Umbilical cord (tissue), 2 donors: Measurements from ENCODE around the gene STEAP1B. TPM values are rescaled to one million over a fixed set of nuclear protein-coding genes. Genes with fewer than 3 reads are reported as not detected.
"Not testable (repeated sequence)": the region's sequence is repeated elsewhere in the genome, so short reads cannot be mapped to it uniquely, and the experiment has no call there.

Experiments
- DNase-seq: peaks from one replicate; pipeline ENCODE4 v3.0.0-alpha.2; 2015; ENCODE audit warnings: low spot score
- total RNA-seq: library from RNA; depleted of rRNA; stranded (reverse); fragments of >200 nt; gene quantifications from one replicate; pipeline ENCODE4 v1.2.3, GENCODE V29; 2014; ENCODE audit warnings: low replicate concordance; ENCODE audit not compliant: insufficient read depth

STEAP1B gene
- total RNA-seq, 1 donor from 2014 or later = 12.3 TPM

DNA sequence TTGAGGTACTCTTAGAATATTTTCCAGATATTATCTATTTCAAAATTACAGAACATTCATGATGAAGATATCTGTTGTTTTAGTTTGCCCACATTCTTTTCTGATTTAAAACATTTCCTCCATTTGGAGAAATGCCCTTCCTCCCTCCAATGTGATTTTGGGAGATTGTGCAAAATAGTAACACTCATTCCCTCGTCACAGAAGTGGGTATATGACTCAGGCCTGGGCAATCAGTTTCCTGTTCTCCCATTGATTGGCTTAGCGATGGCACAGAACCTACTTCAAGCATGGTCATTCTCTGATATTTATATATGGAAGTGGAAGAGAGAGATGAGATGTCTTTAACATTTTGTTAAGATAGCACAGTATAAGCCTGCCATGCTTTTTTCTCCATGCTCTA lies 3.1 kb downstream of the STEAP1B start:
- DNase-seq = not testable (repeated sequence)

DNA sequence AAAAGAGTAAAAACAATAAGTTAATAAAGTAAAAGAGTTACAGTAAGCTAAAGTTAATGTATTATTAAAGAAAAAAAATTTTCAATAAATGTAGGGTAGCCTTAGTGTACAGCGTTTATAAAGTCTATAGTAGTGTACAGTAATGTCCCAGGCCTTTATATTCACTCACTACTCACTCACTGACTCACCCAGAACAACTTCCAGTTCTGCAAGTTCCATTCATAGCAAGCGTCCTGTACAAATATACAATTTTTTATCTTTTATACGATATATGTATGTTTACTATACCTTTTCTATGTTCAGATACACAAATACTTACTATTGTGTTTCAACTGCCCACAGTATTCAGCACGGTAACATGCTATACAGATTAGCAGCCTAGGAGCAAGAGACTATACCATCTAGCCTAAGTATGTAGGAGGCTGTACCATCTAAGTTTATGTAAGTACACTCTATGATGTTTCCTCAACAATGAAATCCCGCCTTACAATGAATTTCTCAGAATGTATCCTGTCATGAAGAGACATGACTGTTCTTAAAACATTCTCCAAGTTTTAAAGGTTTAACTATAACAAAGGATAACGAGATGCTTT lies 3.6 kb downstream of the STEAP1B start:
- not testable (repeated sequence) for DNase-seq

DNA sequence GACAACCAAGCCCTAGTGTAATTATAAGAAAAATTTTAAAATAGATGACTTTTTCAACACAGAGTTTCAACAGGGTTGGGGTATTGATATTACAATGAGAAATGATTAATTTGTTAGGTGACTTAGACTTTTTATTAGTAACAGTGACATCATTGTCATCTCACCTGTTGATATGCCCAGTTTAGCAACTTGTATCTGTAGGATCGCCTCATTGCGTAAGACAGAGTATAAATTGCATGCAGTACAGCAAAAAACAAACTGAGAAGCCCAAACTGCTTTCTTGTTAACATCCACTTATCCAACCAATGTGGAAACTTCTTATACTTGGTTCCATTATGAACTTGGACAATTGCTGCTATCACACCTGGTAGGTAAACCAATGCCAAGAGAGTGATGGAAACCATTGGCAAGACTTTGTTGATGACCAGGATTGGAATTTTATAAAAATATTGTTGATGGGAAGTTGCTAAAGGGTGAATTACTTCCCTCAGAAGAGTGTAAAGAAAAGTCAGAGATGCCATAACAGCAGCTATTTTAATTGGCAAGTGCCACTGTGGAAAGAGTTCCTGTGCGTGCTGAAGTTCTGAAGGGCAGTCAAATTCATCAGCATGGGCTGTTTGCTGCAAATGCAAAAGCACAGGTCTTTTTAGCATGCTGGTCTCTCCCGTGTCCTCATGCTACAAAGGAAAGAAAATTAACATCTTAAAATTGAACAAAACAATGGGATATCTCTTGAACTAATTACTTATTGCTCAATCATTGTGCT lies 6.6 kb downstream of the STEAP1B start:
- not testable (repeated sequence) for DNase-seq

DNA sequence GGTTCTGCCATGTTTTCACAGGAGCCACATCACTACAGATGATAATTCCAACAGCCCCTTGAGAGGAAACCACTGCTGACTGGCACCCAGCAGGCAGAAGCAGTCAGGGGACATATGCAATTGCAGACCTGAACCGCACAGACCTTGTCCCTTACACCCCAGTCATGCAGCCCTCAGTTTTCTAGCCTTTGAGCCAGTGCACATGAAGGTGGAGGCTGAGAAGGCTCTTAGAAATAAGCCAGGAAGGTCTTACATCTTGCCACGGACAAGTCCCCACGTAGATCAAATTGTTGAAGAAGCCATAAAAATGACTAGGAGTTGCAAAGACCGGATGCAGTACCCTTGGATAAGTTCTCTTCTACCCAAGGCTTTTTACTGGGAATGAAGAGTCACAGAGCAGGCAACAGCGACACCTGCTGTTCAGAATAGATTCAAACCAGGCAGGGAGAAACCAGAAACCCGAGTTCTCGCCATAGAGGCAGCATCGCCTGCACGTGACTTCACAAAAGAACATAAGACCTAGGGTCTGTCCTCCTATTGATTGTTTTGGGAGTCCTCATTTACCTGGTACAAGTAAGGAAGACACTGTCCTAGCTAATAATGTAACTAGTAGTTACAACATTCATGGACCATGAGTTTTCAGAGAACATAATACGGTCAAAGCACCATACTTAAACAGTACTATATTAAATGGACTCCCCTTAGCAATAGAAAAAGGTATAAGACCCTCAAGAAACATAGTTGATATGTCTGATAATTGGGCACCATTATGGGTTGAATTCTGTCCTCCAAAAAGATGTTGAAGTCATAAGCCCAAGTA lies 11.1 kb downstream of the STEAP1B start:
- peak; percentile 84 for DNase-seq

DNA sequence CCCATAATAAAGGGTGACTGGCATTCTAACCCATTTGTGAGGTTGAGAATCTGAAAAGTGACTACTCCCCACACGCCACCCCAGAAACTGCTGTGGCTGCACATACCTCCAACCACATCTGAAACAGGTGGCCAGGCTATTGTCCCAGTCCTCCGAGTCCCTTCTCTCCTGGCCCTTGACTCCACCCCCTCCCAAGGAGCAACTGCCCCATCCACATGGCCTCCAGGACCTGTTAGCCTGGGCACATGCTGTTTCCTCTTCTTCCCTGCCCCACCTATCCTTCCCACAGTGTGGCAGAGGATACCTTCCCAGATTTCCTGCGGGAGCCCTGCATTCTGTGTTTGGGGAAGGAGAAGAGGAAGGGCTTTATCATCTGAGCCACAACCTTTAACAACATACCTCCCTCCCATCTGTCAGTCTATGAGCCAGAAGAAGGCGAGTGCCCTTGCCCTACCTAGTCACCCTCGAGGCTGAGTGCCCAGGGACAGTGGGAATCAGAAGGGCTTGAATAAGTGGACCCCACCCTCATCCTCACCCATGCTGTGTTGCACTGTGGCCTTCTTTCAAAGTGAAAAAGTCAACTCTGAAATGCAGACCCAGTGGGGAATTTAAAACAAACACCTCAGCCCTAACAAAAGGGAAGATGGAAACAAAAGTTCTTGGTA lies 11.9 kb downstream of the STEAP1B start:
- no peak for DNase-seq

DNA sequence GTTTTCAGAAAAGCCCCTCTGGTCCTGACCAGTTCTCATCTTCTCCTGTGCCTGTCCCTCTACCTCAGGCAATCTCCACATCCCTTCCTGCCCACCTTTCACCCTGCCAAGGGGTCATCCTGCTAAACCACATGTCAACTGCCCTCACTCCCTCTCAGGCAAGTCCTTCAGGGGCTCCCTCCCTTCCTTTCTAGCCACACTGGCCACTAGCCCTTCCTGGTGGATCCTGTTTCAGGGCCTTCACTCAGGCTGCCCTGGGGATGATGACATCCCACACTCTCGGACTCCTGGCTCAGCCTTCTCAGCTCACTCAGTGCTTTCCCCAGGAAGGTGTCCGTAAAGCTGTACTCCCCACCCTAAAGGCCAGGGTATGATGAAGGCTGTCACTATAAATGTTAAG lies 13.4 kb downstream of the STEAP1B start:
- no peak for DNase-seq

DNA sequence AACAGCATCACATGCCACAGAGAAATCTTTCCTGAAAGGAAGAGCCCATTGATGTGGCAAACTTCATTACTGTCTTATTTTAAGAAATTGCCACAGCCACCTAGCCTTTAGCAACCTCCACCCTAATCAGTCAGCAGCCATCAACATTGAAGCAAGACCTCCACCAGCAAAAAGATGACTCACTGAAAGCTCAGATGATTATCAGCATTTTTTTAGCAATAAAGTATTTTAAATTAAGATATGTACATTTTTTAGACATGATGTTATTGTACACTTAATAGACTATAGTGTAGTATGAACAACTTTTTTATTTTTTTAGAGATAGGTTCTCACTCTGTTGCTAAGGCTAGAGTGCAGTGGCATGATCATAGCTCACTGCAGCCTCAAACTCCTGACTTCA lies 14.8 kb downstream of the STEAP1B start:
- DNase-seq = no peak

DNA sequence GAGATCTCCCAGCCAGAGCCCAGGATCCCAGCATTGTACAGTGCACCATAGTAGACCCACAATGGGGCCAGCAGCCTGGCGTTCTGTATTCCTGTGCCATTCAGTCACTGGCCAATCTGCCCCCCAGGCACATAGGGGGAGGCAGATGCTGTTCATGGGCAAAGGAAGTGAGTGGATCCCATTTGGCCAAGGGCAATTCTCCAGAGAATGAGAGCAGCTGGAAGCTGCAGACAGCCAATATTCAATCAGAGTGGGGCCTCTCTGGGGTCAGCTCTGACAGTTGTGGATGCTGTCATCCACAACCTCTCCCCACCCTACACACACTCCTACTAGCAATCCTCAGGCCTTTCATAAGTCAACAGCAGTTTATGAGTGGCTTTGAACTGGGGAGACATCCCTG lies 17.5 kb downstream of the STEAP1B start:
- DNase-seq = no peak

DNA sequence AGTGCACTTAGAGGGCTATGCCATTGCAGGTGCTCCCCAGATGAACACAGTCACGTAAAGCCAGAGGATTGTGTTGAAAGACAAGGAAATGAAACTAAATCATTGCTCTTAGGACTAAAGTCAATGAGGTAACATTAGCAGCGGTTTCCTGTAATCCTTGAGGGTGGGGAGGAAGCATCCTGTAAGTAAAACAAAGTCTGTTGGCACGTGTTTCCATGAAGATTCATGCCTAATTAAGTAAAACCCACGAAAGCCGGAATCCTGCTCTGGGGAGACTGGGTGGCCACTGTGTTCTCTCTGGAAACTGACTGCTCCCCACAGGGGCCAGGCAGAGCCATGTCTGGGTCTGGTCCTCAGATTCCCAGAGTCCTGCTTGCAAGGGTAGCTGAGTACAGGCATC lies 18.3 kb downstream of the STEAP1B start:
- DNase-seq = no peak

DNA sequence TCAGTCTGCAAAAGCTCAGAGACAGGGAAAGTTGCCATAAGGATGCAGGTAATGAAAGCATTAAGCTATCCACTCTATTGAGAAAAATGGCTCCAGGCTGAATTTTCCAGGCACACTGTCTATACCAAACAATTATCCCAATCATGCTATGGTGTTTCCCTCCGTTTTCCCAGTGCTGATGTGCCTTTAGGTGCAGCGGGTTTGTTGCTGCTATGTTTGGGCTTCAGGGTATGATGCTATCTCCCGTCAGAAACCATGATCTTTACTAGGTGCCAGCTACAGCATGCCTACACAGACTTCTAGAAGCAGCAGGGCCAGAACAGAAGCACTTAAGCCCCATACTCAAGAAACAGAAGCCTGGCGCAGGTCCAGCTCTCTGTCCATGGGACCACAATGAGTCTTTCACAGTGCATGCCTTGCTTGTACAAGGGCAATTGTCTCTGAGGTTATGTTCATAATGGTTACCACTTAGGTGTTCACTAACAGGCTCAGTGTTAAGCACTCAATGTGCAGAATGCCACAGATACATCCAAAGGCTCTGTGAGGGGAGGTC lies 19.4 kb downstream of the STEAP1B start:
- peak; percentile 19 for DNase-seq

DNA sequence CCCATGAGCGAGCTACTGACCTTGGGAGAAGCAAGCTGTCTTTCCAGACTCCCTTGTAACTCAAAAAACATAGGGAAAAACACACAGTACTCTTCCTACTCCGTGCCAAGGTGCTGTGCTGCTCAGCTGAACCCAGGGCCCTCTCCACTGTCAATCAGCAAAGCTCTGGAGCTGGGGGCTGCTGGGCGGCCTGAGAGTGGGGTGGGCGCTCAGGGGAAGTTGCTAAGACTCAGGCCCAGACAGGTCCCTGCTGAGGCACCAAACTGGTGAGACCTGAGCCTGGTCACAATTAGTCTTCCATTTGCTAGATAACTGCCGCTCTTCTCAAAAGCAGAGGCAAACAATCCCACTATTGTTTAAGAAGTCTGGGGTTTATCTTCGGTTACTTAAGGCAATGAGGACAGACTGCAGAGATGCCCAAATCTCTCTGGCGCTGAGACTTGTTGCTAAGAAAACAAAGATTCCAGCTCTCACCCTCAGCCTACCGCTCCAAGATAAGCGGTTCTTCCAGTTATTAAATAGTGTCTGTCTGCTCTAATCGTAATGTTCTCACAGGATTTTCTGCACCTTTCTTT lies 22.0 kb downstream of the STEAP1B start:
- no peak for DNase-seq

DNA sequence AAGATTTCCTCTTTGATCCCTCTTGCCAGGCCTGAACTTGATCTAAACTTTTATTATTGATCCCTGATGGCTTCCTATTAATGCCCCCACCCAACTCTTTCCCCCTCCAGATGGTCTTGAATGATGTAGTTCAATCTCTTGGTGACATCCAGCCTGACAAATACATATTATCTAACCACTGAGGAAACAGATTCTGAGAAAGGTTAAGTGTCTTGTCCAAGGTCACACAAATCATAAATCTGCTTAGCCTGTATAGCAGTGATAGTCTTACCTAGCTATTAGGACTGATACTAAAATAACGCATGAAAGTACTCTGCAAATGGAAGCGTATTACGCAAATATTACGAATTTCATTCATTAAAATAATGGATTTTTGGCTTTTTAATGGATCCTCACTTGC lies 22.7 kb downstream of the STEAP1B start:
- no peak for DNase-seq

DNA sequence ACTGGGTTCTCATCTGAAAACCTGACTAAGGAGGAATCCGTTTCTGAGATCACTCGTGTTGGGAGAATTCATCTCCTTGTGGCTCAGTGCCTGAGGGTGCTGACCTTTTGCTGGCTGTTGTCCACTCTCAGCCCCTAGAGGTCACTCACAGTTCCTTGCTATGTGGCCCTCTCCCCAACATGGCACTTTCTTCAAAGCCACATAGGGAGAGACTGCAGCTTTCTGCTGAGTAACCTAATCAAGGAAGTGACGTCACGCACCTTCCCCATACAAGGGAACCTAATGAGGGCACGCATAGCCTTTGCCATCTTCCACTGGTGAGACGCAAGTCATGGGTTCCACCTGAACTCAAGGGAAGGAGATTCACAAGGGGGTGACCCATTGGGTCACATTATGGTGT lies 23.2 kb downstream of the STEAP1B start:
- no peak for DNase-seq

DNA sequence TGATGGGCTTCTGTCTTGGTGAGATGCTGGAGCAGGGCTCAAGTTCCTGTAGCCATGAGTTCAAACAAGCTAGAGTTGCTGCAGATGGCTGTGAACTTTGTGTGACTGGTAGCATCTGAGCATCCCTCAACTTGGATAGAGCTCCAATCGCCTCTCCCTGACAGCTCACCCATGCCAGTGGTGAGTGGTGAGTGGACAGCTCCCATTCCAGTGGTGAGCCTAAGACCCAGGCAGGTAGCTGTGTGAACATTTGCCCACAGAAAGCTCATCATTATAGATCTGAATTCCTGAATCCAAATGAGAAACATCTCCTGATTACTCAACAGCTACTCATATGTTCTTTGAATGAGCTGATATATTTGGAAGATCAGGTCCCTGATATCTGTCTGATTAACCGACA lies 25.3 kb downstream of the STEAP1B start:
- DNase-seq = no peak

DNA sequence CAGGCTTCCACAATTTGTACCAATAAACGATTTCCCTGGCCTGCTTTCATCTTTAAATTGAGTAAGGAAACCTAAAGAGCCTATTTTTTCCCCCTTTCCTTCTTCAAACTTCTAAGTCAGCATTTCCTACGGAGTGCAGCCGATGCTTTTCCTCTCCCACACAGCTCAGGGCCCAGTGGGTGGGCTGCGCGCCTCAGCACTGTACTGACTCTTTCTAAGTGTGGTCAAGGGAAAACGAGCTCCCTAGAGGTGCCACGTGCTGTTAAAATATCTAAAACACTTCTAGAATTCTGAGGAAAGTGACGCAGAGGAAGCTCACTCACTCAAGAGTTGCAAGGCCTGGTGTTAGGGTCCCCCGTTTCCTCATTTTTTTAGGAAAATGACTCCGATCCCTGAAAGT lies 29.0 kb downstream of the STEAP1B start:
- DNase-seq = no peak

DNA sequence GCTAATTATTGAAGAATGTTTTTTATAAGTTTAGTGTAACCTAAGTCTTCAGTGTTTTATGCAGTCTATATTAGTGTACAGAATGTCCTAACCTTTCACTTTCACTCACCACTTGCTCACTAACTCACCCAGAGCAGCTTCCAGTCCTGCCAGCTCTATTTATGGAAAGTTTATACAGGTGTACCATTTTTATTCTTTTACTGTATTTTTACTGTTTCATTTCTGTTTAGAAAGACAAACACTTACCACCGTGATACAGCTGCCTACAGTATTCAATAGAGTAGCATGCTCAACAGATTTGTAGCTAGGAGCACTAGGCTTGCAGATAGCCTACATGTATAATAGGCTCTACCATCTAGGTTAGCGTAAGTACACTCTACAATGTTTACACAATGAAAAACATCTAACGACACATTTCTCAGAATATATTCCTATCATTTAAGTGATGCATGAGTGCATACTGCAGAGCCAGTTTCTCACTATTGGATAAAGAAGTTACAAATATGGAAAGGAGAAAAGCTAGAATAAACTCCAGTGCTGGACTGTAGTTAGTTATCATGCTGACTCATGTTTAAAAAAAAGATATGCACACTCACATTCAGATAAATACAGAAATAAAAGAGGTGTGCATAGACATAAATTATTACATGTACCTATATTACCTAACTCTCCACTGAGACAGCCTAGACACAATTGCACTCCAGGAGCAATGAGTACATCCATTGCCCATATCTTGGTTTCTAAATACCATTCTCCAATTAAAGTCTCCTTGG lies 30.4 kb downstream of the STEAP1B start:
- no peak for DNase-seq

DNA sequence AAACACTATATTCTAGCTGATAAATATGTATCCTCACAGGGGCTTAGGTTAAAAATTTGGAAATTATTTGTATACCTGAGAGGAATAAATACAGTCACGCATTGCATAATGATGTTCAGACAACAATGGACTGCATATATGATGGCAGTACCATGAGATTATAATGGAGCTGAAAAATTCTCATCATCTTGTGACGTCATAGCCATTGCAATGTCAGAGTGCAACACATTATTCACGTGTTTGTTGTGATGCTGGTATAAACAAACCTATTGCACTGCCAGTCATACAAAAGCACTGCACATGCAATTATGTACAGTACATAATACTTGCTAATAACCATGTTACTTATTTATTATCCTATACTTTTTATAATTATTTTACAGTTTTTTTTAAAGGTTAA lies 31.4 kb downstream of the STEAP1B start:
- no peak for DNase-seq

DNA sequence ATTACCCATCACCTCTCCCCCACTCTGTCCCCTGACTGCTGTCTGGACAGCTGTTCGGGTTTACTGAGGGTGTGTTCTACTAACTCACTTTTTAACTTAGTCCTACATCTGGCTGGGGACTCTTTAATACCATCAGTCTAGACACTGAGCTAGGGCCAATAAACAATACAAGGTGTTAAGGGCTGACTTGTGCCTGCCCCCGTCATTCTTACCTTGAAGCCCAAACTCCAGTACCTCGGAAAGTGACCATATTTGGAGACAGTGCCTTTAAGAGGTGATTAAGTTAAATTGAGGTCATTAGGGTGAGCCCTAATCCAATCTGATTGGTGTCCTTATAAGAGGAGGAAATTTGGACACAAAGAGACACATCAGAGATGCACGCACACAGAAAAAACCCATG lies 35.7 kb downstream of the STEAP1B start:
- no peak for DNase-seq

DNA sequence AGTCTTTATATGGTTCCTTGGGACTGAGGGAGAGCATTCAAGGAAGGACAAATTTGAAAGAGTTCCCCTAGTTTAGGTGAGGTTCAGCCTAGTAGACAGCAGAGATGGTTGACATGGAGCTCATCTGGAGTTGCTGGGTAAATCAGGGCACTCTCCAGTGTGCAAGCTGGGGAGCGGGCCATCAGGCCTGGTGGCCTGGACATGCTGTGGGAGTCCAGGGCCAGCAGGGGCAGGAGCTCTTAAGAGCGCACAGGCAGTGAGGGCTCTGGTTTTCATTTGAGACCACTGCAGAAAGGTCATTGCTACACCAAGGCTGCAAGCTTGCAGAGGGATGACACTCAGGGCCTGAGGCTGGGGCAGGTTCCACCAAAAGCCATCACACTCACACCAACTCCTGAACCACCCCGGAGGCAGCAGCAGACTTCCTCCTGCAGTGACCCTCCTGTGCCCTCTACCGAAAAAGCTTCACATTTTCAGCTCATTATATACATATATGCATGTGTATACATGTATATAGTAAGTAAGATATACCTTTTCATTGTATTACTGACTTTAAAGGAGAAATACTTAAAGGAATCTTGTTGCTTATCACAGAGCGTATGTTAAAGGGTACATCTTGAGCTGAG lies 39.5 kb downstream of the STEAP1B start:
- DNase-seq = no peak

DNA sequence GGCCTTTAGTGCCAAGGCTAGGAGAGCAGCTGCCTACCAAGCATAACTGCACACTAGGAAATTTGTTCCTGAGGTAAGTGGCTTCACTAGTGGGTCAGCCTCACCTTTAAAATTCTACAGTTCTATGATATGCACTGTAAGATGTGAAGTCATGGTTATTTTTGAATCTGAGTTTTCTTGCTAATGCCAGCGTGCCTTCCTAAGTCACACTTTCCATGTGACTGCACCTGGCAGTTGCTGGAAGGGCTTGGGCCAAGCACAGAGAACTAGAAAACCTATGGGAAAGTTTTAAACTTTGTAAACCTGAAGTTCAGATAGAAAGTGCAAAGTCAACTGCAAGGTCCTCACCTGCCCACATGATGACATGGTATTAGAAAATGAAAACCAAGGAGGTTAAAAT lies 42.5 kb downstream of the STEAP1B start:
- no peak for DNase-seq
